Superior temporal gyrus (tissue), 1 donor: ENCODE results near the gene ZNF74.
"Not testable (repeated sequence)": the region's sequence is repeated elsewhere in the genome, so short reads cannot be mapped to it uniquely, and the experiment has no call there.

Experiments
- DNase-seq: peaks from one replicate; pipeline ENCODE4 v3.0.0-alpha.2; 2016; ENCODE audit errors: extremely low spot score

The ZNF74 gene

GRCh38 chr22:20400606-20401375 is 6.8 kb downstream of the ZNF74 start:
- no peak for DNase-seq

- DNase-seq = no peak
Measured at GRCh38 chr22:20401376-20402014, 7.5 kb downstream of the ZNF74 start.

GRCh38 chr22:20402960-20403778 is 9.2 kb downstream of the ZNF74 start:
- DNase-seq = no peak

GRCh38 chr22:20403779-20404140 is 9.8 kb downstream of the ZNF74 start:
- DNase-seq = no peak

GRCh38 chr22:20404881-20405280 is 10.9 kb downstream of the ZNF74 start:
- no peak for DNase-seq

- DNase-seq = no peak
Measured at GRCh38 chr22:20405291-20405930, 11.5 kb downstream of the ZNF74 start.

- DNase-seq = no peak
Measured at GRCh38 chr22:20405931-20406685, 12.2 kb downstream of the ZNF74 start.

GRCh38 chr22:20406686-20407408 is 12.9 kb downstream of the ZNF74 start:
- DNase-seq = no peak

GRCh38 chr22:20407829-20408228 is 13.9 kb downstream of the ZNF74 start:
- DNase-seq = no peak

- DNase-seq = no peak
Measured at GRCh38 chr22:20408891-20409290, 14.9 kb downstream of the ZNF74 start.

- DNase-seq = not testable (repeated sequence)
Measured at GRCh38 chr22:20409385-20409784, 15.4 kb downstream of the ZNF74 start.

GRCh38 chr22:20412474-20413216 is 18.7 kb downstream of the ZNF74 start:
- no peak for DNase-seq

GRCh38 chr22:20413217-20414058 is 19.5 kb downstream of the ZNF74 start:
- DNase-seq = no peak

GRCh38 chr22:20414059-20414440 is 20.1 kb downstream of the ZNF74 start:
- no peak for DNase-seq

GRCh38 chr22:20414450-20414849 is 20.5 kb downstream of the ZNF74 start:
- no peak for DNase-seq

GRCh38 chr22:20415241-20415640 is 21.3 kb downstream of the ZNF74 start:
- DNase-seq = not testable (repeated sequence)

GRCh38 chr22:20415699-20416098 is 21.7 kb downstream of the ZNF74 start:
- not testable (repeated sequence) for DNase-seq

GRCh38 chr22:20418211-20418788 is 24.3 kb downstream of the ZNF74 start:
- peak; percentile 92 for DNase-seq

GRCh38 chr22:20419664-20419951 is 25.7 kb downstream of the ZNF74 start:
- no peak for DNase-seq
